ENCODE results near the gene USP34.

The USP34 gene

DNA sequence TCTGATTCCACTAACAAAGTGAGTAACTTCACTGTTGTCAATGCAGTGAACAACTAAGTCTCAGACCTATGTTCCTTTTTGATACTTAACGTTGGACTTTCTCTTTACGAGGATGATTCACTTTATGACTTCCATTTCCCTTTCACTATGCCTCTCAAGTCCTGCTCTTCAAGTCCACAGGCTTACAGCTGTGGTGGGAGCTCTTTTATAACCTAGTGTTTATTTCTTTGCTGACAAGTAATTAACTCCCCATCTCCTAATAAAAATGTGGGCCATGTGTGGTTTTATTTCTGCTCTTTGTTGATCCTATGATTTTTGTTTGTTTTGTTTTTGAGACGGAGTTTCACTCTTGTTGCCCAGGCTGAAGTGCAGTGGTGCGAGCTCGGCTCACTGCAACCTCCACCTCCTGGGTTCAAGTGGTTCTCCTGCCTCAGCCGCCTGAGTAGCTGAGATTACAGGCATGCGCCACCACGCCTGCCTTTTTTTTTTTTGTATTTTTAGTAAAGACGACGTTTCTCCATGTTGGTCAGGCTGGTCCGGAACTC lies 142.1 kb downstream of the USP34 start:
- no peak overlapping the region; the same call in 1 of the 2 replicates for H3K27ac ChIP-seq
- TF ChIP-seq, protein P1, sequence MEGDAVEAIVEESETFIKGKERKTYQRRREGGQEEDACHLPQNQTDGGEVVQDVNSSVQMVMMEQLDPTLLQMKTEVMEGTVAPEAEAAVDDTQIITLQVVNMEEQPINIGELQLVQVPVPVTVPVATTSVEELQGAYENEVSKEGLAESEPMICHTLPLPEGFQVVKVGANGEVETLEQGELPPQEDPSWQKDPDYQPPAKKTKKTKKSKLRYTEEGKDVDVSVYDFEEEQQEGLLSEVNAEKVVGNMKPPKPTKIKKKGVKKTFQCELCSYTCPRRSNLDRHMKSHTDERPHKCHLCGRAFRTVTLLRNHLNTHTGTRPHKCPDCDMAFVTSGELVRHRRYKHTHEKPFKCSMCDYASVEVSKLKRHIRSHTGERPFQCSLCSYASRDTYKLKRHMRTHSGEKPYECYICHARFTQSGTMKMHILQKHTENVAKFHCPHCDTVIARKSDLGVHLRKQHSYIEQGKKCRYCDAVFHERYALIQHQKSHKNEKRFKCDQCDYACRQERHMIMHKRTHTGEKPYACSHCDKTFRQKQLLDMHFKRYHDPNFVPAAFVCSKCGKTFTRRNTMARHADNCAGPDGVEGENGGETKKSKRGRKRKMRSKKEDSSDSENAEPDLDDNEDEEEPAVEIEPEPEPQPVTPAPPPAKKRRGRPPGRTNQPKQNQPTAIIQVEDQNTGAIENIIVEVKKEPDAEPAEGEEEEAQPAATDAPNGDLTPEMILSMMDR (conservative IDR thresholded peaks at IDR 0.05), result no peak

- TF ChIP-seq, protein P1 (conservative IDR thresholded peaks at IDR 0.05), result no peak
- H3K27ac ChIP-seq, result peak overlapping the region; percentile 38; the same call in 1 of the 2 replicates
Measured at GRCh38 chr2:61327173-61327572, 143.7 kb downstream of the USP34 start.

- TF ChIP-seq, protein P1 (conservative IDR thresholded peaks at IDR 0.05), result no peak
- peak overlapping the region; percentile 38 for H3K27ac ChIP-seq
Measured at GRCh38 chr2:61326423-61326822, 144.5 kb downstream of the USP34 start.

- TF ChIP-seq, protein P1 (conservative IDR thresholded peaks at IDR 0.05), result no peak
- H3K27ac ChIP-seq, result no peak overlapping the region
Measured at GRCh38 chr2:61320181-61320580, 150.7 kb downstream of the USP34 start.

- TF ChIP-seq, protein P1 (conservative IDR thresholded peaks at IDR 0.05), result no peak
- H3K27ac ChIP-seq, result no peak overlapping the region
Measured at GRCh38 chr2:61318553-61318952, 152.3 kb downstream of the USP34 start.

GRCh38 chr2:61295981-61296380 lies 174.9 kb downstream of the USP34 start:
- TF ChIP-seq, protein P1 (conservative IDR thresholded peaks at IDR 0.05), result no peak
- no peak overlapping the region for H3K27ac ChIP-seq

- TF ChIP-seq, protein P1 (conservative IDR thresholded peaks at IDR 0.05), result no peak
- H3K27ac ChIP-seq, result no peak overlapping the region
Measured at GRCh38 chr2:61291851-61292575, 178.9 kb downstream of the USP34 start.
